GM21717 (cell line): ENCODE results near the gene OR7G1.

ENCODE experiments used
- ATAC-seq: cut with Tn5 transposase; IDR thresholded peaks from one replicate; pipeline ENCODE4 v1.9.1; 2021; ENCODE audit warnings: mild to moderate bottlenecking, moderate library complexity; ENCODE audit not compliant: unreplicated experiment

Gene OR7G1, protein sequence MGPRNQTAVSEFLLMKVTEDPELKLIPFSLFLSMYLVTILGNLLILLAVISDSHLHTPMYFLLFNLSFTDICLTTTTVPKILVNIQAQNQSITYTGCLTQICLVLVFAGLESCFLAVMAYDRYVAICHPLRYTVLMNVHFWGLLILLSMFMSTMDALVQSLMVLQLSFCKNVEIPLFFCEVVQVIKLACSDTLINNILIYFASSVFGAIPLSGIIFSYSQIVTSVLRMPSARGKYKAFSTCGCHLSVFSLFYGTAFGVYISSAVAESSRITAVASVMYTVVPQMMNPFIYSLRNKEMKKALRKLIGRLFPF

DNA sequence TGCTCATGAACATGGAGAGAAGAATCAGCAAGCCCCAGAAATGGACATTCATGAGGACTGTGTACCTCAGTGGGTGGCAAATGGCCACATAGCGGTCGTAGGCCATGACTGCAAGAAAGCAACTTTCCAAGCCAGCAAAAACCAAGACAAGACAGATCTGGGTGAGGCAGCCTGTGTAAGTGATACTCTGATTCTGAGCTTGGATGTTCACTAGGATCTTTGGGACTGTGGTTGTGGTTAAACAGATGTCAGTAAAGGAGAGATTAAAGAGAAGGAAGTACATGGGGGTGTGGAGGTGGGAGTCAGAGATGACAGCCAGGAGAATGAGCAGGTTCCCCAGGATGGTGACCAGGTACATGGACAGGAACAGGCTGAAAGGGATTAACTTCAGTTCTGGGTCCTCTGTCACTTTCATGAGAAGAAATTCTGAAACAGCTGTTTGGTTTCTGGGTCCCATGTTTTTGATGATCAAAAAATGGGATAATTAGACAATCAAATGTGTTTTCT is at the start of gene OR7G1:
Gene OR7G1, minus strand, starts transcription at position 457 of the 507 bp plus-strand sequence. Its CDS starts 0 bp downstream, at position 457.
- ATAC-seq = no peak

DNA sequence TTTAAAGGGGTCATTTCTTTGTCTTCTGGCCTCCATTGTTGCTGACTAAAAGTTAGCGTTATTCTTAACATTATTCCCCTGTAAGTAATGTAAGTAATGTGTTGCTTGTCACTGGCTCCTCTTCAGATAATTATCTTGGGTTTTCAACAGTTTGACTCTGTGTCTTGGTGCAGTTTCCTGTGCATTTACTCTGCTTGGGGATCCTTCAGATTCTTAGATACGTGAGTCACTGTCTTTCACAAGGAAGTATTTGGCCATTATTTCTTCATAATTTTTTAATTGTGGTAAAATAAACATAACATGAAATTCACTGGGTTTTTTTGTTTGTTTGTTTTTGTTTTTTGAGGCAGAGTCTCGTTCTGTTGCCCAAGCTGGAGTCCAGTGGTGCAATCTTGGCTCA is 49.7 kb upstream of the OR7G1 start:
- ATAC-seq = no peak

DNA sequence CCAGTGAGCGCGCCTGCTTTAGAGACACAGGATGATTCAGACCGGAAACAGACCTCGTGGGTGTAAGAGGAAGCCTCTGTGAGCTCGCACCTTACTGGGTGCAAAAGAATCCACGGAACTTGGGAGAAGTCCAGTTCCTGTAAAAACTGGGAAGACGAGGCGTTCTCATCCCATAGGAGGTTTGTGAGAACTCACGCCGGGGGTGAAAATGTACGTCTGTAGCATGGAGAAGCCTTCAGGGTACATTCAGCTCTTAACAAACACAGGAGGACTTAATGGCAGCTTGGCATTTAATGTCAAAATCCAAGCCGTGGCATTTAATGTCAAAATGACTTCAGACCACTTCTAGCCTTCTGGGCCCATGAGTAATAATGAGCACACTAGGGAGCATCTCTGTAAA is 45.9 kb upstream of the OR7G1 start:
- ATAC-seq = no peak

DNA sequence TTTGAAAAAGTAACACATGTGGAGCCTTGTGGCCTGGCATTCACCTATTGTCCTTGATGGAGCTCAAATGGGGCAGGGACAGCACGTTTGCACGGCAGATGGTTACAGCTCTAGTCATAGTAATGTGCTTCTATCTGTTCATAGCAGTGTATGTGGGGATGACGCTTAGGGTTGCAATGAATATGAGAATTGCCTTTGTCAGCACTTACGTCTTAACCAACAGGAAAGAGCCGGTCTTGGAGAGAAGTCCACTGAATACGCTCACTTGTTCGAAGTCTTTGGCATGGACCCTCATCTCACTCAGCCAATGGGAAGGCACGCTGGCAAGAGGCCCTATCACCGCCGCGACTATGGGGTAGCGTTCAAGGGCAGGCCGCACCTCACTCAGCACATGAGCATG is 44.3 kb upstream of the OR7G1 start:
- no peak for ATAC-seq

DNA sequence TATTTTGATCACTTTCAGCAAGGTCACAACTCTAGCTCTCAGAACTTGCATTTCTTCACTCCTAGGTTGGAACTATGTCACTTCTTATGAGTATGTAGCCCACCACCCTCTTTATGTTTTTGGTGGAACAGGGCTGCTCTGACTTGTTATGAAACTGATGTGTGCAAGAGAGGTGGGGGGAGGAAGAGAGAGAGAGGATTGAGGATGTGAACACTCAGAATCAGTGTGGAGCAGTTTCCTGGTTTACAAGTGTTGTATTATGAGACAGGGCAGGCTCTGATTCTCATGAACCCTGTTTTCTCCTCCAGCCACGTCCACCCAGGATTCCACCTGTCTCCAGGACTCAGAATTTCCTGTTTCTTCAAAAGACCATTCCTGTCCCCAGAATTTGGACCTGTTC is 40.7 kb upstream of the OR7G1 start:
- ATAC-seq = no peak

DNA sequence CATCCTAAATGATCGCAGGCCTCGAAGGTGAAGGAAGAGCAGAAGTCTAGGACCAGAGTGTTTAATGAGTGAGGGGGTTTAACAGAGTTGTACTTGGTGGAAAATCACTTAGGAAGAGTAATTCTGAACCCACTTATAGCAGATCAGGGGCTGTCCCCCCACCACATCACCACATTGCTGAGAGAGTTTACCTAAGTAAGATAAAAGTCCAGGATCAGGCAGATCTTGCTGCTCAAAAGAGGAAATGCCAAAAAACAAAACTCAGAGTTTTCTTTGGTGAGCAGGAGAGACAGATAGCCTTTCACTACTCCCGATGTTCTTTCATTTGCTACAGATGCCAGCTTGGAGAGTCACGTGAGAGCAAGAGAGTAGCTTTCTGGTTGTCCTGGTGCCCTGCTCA is 40.0 kb upstream of the OR7G1 start:
- no peak for ATAC-seq

DNA sequence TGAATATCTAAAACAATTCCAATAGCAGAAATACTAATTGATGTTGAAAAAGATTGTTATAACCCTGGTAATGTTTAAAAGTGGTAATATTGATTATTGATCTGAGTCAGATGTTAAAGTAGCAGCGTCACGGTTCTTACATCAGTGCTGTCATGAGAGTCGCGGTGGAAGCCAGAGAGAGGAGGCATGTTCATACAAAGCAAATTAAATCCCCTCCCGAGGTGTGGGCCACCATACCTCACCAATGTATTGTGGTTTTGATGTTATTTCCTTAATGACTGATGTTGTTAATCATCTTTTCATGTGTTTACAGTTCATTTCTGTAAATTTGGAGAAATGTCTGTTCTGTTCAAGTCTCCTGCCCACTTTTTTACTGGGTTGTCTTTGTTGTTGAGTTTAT is 35.8 kb upstream of the OR7G1 start:
- no peak for ATAC-seq

DNA sequence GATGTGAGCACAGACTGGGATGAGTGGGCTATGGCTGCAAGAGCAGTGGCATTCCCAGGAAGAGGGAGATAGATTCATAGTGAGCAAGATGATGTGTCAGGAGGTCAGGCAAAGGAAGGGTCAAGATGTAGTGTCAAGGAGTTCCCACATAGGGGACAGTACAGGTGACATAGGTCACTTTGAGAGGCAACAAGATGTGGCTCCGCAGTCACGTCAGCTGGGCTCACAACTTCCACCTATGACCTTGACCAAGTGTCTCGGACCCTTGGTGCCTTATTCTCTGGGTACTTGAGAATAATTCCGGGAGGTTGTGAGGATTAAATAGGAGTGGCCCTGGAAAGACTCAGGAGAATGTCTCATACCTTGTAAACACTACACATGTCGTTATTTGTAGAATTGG is 35.1 kb upstream of the OR7G1 start:
- ATAC-seq = no peak

DNA sequence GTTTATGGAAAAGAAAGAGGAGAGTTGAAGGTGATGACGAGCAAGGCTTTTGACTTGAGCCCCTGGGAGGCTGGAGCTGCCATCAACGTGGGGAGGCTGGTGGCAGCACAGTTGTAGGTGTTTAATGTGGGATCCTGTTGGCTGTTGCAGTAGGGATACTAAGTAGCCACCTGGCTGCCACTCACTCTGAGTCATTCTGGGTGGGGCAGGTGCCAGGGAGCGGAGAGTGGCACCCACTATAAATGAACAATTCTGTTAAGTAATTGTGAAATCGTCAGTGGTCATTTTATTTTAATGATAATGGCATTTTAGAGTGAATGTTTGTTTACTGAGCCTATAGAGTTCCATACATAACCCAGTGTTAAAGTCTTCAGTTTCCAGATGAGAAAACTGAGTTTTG is 34.4 kb upstream of the OR7G1 start:
- no peak for ATAC-seq

DNA sequence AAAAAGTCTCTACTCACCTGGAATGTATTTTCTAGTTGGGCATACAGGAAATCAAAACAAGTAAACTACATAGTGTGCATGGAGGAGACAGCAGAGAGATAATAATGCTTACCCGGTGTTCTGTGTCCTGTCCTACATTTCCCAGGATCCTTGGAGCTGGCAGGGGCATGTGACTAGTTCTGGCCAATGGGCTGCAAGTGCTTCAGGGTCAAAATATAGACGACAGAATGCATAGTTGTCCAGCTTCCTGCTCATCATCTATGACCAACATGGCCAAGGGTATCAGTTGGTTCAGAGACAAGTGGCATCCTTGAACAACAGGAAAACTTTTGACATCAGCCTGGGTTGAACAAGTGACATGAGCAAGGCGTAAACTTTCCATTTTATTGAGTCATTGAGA is 33.1 kb upstream of the OR7G1 start:
- no peak for ATAC-seq

DNA sequence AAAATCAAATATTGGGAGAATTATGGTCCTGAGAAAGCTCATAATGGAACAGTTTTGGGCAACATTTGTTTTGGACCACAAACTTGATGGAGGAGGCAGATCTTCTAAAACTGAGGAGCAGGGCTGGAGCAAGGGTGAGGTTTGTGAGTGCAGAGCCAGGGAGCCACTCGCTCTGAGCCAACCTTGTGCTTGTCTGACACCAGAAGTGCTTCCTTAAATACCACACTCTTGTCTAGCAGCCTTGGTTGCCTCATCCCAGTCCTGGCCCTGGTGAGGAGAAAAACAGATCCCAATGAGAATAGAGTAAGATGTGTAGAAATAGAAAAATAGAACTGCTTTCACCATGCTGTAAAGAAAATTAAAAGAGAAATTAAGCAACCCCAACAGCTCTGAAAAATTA is 31.3 kb upstream of the OR7G1 start:
- ATAC-seq = no peak

DNA sequence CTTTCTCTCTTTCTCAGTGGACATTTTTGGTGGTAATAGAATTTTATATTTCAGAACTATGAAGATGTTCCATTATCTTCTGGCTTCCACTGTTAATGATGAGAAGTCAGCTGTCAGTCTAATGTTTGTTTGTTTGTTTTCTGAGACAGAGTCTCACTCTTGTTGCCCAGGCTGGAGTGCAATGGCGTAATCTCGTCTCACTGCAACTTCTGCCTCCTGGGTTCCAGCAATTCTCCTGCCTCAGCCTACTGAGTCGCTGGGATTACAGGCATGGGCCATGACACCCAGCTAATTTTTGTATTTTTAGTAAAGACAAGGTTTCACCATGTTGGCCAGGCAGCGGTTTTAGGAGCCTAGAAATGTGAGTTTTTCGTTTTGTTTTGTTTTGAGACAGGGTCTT is 29.4 kb upstream of the OR7G1 start:
- no peak for ATAC-seq

DNA sequence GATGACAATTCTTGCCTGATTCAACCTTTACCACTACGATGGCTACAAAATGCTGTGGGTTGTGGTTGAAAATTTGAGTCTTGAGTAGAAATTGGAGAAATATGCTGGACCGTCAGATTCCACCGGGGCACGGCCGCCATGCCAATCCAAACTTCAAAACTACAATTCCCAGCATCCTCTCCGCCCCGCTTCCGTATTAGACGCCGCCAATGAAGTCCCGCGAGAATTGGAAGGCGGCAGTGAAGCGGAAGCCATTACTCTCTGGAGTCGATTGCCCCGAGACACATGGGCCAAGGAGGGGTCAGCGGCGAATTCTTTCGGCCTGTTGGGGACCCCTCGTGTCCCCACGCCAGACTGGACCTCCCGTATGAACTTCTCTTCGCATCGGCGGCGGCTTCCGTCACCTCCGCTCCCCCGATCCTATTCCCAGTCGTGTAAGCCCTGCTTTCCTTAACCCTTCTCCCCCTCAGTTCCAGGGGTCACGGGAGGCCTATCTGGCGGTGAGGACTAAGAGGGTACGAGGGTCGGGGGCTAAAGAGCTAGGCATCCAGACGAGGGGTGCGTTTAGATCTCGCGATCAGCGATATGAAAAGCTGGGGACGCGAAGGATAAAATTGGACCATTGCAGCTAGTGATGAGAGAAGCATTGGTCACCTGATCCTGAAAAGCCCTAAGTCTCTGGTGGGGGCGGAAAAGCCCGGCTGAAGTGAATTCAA is 24.8 kb upstream of the OR7G1 start, which contains the start of gene ZNF317:
Gene ZNF317, plus strand, starts transcription at position 239 of the 716 bp plus-strand sequence. CDS start 15,620 bp downstream, outside the sequence.
- peak; percentile 91 for ATAC-seq

DNA sequence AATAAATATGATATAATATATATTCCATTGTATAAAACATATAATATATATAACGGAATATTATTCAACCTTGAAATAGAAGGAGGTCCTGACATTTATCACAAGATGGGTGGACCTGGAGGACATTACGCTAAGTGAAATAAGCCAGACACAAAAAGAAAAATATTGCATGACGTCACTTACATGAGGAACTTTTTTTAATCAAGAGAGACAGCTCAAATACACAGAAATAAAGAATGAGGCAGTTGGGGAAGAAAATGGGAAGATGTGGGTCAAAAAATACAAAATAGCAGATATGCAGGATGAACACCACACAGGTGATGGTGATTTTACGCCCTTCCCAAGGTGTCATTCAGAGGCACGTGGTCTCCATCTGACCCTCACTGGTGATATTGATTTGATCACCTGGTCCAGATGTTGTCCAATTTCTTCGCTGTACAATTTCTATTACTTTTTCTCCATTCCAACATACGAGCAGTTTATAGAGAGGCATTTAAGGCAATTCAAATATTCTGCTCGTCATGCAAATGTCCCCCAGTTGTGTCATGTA is 24.1 kb upstream of the OR7G1 start:
- ATAC-seq = peak; percentile 12

DNA sequence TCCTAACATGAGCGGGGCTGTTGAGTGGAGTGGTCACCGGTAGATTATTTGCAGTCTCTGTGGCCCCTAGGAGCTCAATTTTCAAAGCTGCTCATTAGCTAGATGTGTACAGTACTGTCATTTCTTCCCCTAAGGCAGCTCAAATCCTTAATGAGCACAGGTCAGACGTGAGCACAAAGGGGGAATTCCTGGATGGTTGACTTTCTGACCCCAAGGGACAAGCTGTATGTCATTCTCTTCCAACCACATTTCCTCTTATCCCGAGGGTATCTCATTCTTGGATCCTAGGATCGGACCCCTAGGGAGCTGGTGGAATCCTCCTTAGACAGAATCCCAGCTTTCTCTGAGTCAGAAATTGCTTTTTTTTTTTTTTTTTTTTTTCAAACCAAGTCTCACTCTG is 16.9 kb upstream of the OR7G1 start:
- no peak for ATAC-seq

DNA sequence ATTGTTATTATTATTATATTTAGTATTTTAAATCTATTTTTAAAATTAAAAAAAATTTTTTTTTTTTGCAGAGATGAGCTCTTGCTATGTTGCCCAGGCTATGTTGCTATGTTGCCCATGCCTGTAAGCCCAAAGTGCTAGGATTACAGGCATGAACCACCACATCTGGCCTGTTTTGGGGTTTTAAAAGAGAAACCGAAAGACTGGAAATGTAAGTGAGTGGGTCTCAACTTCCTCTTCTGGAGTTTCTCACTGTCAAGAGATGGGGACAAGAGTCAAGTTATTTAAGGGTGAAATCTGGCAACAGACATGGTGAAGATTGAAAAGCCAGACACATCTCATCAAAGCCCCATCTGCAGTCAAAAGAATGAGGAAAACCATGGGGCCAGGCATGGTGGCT is 15.4 kb upstream of the OR7G1 start:
- ATAC-seq = no peak

DNA sequence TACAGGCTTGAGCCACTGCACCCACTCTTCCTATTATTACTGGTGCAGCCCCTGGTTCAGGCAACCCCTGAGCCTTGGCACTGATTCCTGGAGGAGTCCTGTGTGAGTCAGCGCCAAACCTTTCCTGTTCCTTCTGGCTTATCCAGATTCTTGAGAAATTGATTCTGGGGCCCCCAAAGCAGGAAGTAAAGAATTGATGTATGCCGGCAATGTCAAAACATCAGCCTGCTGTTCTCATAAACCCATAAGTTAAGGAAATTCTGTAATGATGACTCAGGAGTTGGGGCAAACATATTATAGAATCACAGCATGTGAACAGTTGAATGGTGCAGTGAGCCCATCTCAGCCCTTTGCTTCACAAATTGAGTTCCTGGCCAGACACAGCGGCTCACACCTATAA is 12.6 kb upstream of the OR7G1 start:
- no peak for ATAC-seq

DNA sequence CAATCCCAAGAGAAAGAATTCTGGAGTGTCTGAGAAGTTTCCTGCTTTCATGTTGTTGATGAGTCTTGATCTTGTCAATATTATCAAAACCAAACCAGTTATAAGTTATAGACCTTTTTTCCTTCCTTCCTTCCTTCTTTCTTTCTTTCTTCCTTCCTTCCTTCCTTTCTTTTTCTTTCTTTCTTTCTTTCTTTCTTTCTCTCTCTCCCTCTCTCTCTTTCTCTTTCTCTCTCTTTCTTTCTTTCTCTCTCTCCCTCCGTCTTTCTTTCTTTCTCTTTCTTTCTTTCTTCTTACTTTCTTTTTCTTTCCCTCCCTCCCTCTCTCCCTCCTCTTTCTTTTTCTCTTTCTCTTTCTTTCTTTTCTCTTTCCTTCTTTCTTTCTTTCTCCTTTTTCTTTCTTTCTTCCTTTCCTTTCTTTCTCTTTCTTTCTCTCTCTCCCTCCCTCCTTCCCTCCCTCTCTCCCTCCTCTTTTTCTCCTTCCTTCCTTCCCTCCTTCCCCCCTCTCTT is 11.4 kb upstream of the OR7G1 start, which contains the start of gene OR7G3:
Gene OR7G3, minus strand, starts transcription at position 51 of the 506 bp plus-strand sequence. Its CDS starts 0 bp downstream, at position 51.
- no peak for ATAC-seq

DNA sequence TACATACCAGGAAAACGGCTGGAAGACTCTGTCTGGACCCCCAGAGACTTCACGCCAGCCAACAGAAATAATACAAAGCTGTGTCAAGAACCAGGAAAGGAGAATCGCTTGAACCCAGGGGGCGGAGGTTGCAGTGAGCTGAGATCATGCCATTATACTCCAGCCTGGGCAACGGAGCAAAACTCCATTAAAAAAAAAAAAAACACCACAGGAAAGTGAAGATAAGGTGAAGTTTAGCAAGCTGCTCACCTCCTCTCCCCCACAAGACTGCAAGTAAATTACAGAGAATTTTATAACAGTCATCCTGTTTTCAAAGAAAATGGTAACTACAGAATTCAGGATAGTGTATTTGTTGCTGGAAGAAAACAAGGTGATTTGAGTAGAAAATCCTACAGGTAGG is 984 bp upstream of the OR7G1 start:
- no peak for ATAC-seq

DNA sequence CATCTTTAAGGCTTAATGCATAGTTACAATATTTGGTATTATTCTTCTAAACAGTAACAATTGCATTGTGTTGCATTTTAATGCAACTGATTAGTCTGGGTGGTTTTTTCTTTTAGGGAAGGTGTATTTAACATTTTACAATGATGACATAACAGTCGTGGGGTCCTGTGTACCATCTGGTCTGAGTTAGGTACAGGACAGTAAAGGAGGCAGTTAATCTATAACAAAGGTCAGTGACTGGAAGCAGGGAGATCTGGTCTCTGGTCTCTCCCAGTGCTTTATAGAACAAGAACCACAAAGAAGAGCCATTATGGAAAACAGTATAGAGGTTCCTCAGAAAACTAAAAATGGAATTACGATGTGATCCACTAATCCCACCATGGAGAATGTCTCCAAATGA is 5.6 kb downstream of the OR7G1 start:
- ATAC-seq = no peak

DNA sequence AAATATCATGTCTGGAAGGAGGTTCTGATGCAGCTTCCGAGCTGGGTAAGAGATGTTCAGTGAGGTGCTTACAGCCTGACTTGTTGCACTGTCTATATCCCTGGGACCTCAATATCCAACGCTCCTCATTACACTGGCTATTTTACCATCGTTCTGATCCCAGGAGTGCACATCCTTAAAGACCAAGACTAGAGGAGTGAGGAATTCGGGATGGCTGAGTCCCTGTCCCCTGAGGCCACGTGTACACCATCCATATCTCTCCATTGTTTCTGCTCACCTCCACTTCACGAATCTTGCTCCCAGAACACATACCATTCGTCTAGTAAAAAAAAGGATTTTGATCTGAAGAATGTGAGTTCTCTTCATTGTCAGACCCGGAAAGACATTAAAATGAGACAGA is 8.2 kb downstream of the OR7G1 start, which contains the start of gene OR7G2:
Gene OR7G2, minus strand, starts transcription at position 101 of the 400 bp plus-strand sequence. CDS start 4,232 bp downstream, outside the sequence.
- ATAC-seq = no peak
